Measurements from ENCODE around the gene RMDN2.

The RMDN2 gene, protein sequence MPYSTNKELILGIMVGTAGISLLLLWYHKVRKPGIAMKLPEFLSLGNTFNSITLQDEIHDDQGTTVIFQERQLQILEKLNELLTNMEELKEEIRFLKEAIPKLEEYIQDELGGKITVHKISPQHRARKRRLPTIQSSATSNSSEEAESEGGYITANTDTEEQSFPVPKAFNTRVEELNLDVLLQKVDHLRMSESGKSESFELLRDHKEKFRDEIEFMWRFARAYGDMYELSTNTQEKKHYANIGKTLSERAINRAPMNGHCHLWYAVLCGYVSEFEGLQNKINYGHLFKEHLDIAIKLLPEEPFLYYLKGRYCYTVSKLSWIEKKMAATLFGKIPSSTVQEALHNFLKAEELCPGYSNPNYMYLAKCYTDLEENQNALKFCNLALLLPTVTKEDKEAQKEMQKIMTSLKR

DNA sequence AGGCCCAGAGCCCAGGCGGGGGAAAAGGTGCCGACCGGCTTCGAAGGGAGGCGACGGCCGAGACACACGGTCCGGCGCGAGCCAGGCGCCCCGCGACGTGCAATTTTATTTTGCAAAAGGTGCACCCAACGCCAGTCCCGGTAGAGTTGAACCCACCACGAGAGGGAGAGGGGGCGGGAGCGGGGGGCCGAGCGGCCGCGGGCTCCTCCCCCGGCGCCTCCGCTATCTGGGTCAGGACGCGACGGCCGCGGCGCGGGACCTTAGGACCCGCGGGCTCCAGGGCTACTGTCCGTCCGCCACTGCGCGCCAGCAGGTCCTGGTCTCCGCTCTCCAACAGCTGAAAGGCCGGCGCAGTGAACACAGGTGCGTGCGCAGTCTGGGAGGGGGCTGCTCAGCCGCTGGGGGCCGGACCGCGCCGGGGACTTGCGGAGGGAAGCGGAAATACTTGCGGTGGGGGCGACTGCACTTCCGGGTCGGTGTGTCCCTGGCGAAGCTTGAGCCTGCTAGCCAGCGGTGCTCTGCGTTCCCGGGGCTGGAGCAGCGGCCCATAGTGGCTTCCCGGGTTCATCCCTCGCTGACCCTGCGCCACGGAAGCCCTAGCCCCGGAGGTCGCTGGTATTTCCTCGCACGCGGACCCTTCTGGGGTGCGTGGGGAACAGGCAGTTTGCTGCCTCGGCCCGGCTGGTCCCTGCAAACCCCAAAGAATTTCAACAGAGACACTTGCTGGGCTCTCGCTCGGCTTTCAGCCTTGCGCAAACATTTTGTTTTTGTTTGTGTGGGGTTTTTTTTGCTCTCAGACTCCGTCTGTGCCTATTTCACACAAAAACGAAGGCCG lies at the start of gene RMDN2:
TSS of gene RMDN2 (plus strand) at position 225 of the 835 bp plus-strand sequence. CDS start 3,991 bp downstream, outside the sequence.
- DNase-seq = no peak

DNA sequence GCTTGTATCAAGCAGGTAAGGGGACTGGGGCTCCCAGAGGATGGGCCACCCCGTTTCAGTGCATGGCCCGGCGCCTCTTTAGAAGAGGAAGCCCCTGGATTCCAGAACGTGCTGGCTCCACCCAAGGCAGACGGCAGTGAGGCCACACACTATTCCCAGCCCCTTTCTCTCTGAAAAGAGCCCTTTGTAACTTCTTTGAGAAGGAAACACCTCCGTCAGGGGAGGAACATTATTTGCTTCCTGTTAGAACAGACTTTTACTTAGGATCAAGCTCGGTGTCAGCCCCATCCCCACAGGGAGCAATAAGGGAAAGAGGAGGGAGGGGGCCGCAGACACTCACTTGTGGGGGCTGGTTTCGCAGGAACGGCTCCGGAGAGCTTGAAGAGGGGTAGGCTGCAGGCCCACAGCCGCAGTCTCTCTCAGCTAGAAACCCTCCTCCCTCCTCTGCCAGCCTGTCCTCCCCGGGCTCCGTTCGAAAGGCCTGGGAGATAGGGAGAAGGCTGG lies 49.6 kb upstream of the RMDN2 start:
- no peak for DNase-seq

DNA sequence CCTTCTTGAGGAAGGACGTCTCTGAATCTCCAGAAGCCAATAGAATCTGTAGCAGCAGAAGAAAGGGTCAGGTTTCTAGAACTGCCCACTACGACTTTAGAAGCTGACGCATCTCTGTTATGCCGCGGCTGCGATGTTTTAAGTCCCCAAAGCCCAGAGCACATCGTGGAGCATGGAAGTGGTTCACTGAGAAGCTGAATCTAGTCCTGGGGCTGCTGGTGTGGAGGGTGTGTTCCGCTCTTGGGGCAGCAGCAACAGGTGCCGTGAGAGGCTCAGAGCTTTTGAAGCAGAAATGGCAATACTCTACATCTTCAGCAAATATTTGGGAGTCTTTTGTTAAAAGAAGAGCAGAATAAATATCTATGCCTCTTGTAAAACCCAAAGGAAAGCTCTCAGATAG lies 48.9 kb upstream of the RMDN2 start:
- DNase-seq = no peak

DNA sequence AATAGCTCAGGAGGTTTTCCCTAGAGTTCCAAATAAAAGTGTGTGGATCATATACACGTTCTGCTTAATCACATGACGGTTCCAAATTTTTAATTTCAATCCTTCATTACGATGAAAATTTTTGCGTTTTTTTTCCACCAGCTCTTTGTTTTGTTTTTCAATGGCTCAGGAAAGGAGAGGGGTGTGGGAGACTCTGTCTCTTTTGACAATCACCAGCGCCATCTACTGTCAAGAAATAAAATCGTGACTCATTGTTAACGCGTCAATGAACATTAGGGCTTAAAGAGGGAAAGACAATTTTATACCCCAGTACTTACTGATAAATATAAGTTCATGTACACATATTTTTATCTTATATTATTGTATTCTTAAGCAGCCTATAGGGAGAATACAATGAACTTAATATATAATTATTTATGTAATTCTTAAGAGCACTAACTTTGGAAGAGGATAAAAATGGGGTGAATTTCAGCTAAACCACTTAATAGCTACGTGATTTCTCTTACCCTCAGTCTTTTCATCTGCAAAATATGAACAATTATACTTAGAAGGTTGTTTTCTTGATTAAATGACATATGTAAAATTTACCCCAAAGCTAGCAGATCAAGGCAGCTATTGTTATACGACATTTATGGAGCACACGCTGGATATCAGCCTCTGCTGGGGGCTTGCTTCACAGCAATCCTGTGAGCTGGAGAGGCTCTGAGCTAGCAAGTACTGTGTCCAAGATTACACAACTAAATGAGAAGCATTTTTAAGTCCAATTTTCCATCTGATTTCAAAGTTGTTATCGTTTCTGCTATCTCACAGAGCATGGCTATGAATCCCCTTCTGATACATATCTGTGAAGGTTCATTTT lies 47.4 kb upstream of the RMDN2 start:
- DNase-seq = no peak

DNA sequence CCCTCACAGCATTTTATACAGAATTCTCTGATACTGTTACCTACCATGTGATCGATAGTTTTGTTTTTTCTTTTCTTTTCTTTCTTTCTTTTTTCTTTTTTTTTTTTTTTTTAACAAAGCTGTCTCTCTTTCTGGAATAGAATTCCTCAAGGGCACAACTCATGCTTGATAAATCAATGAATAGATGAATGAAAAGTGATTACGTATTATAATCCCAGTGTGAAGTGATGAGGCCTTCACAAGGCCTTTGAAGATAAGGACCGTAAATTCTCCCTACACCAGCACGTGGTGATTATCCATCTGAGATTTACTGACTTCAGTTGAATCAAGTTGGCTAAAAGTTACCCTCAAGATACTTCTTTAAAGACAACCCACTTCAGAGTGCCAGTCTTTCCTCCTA lies 46.6 kb upstream of the RMDN2 start:
- no peak for DNase-seq

DNA sequence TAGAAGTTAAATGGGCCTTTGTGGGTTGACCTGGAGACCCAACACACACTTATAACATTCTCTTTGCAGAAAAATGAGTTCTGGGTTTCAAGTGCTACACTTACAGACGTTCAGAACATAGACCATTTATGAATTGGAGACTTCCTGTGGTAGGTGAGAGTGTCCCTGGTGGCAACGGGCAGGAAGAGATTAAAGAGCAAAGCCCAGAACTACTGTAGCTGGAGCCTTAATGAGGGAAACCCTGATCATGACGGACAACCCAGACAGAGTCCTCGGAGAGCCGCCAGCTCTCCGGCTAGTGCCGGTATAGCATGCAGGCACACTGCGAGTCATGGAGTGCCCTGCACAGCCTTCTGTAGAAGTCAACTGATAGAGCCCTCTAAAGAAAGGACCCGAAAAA lies 44.5 kb upstream of the RMDN2 start:
- no peak for DNase-seq

DNA sequence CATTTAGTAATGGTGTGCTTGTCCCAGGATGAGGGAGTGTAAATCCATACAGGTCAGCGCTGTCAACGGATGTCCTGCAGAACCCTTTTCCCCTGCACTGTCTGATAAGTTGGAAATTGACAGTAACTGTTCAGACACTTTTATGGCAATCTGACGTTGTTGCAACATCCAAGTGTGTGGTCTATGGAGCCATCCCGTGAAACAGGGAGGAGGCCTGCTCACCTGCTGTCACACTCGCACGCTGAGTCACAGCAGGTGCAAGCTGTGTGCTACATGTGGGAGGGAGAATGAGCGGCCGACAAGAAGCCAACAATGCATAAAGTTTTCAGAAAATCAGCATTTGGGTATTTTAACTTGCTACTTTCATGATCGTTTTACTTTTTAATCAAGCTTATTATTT lies 43.7 kb upstream of the RMDN2 start:
- no peak for DNase-seq

DNA sequence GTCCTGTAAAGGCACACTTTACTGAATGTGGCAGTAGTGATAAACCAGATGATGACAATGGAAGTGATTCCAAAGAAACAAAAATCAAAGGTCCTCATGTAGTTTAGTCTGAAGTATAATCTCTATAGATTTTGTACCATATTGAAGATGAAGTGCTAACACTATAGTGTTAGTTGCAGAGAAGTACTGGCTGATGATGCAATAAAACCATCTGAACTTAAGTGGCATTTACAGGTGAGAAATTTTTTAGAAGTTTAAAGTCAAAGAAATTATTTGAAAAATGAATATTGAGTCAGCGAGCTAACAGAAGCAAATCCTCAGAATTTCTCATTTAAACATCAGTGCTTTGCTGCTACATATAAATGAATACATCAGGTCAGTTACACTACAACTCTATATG lies 43.1 kb upstream of the RMDN2 start:
- DNase-seq = no peak

DNA sequence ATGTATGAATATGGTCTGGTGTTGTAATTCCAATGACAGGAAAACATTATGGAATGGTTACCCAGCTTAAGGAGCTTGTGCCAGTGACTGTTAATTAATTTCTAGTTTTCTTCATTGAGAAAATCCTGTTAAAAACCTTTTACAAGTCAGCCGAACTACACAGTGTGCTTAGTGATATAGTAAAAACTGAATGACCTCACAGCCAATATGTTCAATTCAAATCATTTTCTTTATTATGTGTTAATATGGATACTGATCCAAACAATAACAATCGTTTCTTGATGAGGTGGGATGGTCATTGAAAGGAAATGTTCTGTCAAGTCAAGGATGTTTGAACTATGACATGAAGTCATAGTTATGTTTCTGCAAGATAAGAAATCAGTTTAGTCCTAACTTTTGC lies 41.6 kb upstream of the RMDN2 start:
- no peak for DNase-seq

DNA sequence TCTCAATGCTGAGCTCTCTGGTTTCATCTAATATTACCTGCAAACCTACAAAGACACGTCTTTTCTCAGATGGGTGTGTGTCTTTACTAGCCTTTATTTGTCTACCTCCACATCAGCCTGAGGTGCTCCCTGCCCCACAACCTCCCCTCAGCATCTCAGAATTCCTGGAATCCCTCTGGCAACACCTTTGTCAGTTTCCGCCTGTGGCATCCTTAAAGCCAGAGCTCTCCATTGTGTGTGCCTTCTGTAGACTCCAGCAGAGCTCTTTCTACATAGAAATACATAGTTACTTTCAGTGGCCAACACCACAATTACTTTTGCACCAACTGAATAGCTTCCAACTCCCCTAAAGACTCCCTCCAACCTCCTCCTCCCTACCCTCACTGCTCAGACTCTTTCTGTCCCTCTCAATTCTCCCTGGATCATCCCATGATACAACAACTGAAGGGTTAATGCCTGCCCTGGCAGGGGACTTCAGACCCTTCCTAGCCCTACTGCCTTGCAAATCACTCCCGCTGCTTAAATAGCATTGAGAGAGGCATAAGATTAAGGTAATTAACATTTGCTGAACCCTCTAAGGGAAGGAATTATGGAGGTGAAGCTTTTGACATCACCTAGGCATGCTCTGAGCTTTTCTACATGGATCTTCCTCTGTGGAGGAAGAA lies 39.6 kb upstream of the RMDN2 start:
- DNase-seq = no peak

DNA sequence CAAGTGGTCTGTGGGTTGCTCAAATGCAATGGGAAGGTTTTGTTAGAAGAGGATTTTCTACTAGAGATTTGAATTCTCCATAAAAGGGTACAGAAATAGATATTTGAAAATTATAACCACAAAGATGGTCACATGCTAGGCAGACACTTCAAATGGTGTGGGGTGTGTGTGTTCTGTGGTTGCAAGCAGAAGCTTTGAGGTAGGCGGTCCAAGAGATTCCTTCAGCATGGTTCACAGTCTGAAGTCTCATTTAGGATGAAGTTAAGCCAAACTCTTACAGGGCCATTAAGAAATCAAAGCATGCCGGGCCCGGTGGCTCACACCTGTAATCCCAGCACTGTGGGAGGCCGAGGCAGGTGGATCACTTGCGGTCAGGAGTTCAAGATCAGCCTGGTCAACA lies 38.3 kb upstream of the RMDN2 start:
- no peak for DNase-seq

DNA sequence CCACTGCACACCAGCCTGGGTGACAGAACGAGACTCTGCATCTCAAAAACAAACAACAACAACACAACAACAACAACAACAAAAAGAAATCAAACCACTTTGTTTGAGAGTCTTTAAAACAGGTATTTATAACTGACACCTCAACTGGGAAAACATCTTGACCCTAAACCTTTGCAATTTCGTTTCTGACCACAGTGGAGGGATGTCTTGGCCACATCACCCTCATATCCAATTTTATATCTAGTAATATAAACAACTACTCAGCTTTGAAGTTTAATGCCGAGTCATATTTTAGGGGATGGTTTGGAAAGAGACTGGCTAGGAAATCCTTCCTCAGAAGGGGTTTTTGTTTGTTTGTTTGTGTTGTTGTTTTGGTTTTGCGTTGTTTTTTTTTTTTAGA lies 37.8 kb upstream of the RMDN2 start:
- no peak for DNase-seq

DNA sequence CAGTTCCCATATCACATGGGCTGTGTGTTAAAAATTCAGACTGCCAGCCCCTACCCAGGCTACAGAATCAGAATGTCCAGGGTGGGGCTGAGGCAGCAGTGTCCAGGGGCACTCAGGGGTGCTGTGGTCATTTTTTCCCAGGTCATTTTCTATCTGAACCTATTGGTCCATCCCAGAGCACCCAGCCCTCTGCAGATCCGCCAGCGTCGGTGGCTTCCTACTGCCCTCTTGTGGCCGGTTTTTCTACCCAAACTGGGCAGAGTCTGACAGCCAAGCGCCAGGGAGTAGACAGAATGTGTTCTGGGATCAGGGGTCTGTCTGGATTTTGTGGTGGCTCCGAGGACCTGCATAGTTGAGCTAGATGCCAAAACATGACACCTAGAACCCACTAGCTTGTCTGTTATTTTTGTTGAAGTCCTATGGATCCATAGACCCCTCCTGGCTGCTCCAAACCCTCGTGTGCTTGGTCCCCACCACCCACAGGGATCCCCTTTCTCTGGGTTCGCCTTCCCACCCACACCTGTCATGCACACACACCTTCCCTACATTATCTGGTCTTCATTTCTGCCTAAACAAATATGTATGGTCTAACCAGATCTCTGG lies 34.1 kb upstream of the RMDN2 start:
- DNase-seq = no peak

DNA sequence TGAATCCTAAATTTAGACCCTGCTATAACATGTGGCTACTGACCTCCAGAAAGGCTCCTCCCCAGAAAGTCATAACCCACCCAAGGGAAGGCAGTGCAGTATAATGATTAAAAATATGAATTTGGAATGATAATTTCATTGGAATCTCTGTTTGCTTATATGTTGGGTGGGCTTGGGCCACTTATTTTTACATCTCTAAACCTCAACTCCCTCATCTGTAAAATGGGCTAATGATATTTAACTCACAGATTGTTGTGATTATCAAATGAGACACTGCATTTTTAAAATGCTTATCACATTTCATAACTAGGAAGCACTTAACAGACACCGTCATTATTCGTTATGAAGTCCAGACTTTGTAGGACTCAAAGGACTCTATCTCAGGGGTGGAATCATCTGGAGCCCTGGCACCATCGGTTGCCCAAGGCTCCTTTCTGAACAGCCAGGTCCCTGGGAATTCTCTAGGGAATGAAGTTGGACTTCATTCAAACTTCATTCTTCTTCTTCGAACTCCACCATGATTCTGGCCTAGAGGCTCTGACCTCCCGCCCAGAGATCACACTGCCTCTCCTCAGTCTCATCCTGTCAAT lies 33.1 kb upstream of the RMDN2 start:
- DNase-seq = no peak

DNA sequence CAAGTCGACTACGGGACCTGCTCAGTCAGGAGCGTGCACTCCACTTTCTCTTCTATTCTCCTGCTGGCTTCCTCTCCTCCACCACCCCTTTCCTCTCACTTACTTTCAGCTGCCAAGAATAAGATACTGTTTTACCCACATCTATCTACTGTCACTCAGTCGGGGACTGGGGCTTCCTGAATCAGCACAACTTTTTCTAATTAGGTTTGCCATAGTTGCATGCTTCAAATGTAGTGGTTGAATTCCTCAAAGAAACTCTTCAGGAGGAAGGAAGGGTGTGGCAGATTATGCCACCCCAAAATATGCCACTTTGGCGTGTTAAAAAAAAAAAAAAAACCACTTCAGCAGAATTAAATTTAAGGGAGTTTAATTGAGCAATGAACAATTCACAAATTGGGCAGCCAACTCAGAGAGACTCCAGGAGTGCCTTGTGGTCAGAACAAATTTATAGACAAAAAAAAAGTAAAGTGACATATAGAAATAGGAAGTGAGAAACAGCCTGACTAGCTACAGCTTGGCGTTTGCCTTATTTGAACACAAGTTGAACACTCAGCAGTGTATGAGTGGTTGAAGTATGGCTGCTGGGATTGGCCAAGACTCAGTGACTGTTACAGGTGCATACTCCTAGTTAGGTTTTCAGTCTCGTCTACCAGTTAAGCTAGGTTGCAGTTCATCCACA lies 32.5 kb upstream of the RMDN2 start:
- DNase-seq = no peak

DNA sequence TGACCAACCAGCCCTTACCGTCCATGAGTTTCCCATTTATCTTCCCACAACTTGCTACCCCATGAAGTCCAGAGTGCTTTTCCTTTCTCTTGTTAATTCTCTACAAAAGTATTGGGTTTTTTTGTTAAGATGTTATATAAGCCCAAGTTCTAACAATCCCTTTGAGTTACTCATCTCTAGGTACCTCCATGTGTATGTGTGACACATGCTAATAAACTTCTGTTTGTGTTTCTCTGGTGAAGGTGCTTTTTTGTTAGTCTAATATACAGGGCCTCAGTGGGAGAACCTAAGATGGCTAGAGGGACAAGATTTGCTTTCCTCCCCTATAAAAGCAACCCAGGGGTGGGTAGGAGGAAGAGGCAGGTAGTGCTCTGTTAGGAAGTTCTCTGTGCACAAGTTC lies 31.8 kb upstream of the RMDN2 start:
- no peak for DNase-seq

DNA sequence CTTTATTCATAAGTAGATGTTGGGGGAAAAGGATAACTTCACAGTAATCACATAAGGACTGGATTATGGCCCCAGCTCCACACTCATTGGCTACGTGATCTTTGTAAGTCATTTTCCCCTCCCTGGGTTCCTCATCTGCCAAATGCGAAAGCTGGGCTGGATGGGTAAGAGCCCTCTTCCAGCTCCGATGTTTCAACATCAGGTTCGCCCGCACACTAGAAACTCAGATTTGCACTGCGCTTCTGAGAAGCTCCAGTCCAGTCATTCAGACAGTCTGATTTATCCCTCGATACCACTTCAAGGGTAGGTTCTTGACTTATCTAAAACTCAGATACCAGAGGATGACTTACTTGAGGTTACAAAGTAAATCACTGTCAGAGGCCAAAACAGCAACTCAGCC lies 31.0 kb upstream of the RMDN2 start:
- no peak for DNase-seq

DNA sequence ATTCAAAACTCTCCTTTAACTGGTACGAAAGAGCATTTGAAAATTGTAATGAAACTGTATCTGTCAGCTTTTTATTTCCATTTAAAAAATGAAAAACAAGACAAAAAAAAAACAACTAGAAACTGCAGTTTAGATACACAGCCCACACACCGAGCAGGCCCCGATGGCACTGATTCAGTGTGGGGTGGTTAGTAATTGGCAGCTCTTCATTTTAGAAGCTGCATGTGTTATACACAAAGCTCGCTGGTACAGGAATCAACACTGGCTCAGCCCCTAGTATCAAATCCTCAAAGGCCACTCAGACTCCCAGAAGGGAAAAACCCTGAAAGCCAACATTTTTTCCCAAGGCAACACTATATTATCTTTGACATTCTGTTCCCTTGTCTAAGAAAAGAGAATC lies 30.5 kb upstream of the RMDN2 start:
- no peak for DNase-seq

DNA sequence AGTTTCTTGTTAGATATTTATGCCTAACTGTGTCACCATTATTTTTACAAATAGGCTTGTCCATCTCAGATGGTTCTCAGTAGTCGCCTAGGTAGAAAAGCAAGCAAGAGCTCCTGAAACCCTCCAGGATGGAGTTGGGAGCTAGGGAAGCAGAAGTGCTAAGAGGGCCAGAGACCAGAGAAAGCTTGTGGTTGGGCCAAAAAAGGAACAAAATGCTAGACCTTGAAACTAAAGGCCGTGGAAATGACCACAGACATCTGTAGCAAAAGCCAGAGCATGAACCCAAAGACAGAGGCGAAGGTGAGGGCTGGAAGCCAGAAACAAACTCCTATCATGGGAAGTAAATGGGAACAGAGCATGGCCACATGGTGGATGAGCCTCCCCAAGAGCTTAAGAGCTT lies 29.9 kb upstream of the RMDN2 start:
- DNase-seq = no peak

DNA sequence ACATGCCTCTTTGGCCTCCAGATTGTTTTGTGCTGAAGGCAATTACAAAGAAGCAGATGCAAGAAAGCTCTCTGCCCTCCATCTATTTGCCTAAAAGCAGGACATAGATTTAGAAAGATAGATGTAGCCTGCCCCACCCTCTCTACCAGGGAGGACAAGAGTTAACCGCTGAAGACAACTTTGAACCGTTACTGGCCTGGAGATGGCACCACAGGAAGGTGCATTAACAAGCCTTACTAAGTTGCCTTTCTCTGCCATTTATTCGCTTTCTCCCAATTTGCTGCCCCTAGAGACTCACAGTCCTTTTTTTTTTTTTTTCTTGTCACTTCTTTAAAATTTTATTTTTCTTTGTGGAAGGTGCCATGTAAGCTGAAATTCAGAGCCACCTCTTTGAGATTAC lies 28.8 kb upstream of the RMDN2 start:
- DNase-seq = no peak

DNA sequence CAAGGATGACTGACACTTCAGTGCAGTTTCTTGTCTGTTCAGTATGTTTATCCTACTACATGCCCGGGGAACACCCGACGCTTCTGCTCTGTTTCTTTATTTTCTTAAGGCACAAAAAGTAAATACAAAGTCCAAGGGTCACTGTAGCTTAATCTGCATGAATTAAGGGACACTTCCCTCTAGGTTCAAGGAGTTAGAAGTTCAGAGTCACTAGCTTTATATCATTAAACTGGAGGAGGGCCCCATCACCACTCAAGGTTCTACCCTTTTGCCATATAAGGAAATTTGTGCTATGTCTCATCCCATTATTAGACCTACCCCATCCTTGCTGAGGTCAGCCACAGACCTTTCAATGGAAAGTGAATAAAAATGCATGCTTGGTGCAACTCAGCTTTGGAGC lies 27.6 kb upstream of the RMDN2 start:
- no peak for DNase-seq
